Mammary epithelial cell (primary cell): Measurements from ENCODE around the gene E2F1.

ENCODE experiments used
- CTCF ChIP-seq, 2 donors: IDR thresholded peaks in 1 of 2; conservative IDR thresholded peaks in 1 of 2; 2 replicates each; pipeline ENCODE4 v1.5.1; 2011 to 2012; ENCODE audit warnings: inconsistent platforms in 2 of 2, low read length in 2 of 2, mild to moderate bottlenecking in 2 of 2, control low read depth in 1 of 2, low read depth in 1 of 2; ENCODE audit not compliant: insufficient read depth in 1 of 2; ENCODE audit errors: extremely low read depth in 1 of 2
- EZH2 ChIP-seq: IDR thresholded peaks from 2 replicates; pipeline ENCODE4 v1.6.1; 2012; ENCODE audit warnings: low read length, inconsistent platforms, borderline replicate concordance

GRCh38 chr20:33676652-33677645 lies 9.2 kb downstream of the E2F1 start:
- TF ChIP-seq CTCF (conservative IDR thresholded peaks at IDR 0.05 in 1 of 2, IDR thresholded peaks at IDR 0.05 in 1 of 2; ENCODE audit: extremely low read depth in 1 of 2, insufficient read depth in 1 of 2, low read depth in 1 of 2, low read length in 2 of 2): no peak
- no peak for TF ChIP-seq EZH2
